ENCODE results near the gene ANKRD27. TPM values are rescaled to one million over a fixed set of nuclear protein-coding genes. Genes with fewer than 3 reads are reported as not detected.
"Not testable (repeated sequence)": the region's sequence is repeated elsewhere in the genome, so short reads cannot be mapped to it uniquely, and the experiment has no call there.

Gene ANKRD27
- total RNA-seq, 2 experiments from 2014 or later, result 40.3 to 41.7 TPM

DNA sequence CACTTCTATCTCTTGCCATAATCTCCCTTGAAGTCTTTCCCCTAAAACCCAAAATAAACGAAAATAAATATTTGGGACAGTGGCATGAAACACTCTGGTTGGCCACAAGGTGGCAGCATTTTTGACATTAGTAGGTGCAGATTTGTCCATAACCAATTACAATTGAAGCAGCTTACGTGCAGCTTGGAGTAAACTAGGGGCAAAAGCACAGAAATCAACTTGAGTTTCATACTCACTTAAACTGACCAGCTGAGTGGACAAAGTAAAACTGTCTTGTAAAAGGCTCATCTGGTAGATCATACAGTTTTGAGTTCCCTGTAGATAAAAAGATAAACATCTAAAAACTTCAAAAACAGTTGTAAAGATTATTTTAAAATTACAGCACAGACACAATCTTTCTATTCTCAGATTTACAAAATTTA, 75.2 kb downstream of the ANKRD27 start:
- Mint-ChIP-seq H3K4me1 (peaks cover 7% of the 10 kb centered on the region), H3K9me3 (ENCODE audit: low read depth) (no peaks in the 10 kb centered on the region), H3K27me3 (no peaks in the 10 kb centered on the region), H3K36me3 (peaks cover 33% of the 10 kb centered on the region), H3K27ac (no peak overlapping the region), H3K4me3 (no peak overlapping the region)
- ATAC-seq, result peak; percentile 66
- CTCF ChIA-PET, result interaction anchor here (0.8 to 1.4 kb wide), 11 partner anchors 14 to 585 kb away, joined by 3 to 9 read pairs (median 4); partner anchors contain the start of genes ANKRD27, PDCD5 and RGS9BP
- peak; percentile 53 for DNase-seq

DNA sequence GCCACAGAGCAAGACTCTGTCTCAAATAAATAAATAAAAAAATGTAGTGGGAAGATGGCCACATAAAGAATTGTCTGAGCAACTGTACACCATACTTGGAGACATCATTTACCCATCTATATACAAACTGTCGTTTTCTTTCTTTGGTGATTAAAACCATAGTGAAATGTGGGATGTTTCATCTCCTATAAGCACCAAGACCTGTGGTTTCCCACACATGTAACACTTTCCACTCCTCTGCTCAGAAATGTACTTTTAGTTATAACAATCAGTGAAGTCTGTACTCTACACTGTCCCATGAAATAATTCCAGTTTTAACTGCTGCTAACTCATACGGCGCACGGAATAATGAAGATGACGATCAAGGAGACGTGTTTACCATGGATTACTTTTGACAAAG, 75.7 kb downstream of the ANKRD27 start:
- no peak for ATAC-seq
- peaks cover 7% of the 10 kb centered on the region for H3K4me1 Mint-ChIP-seq
- no peak for DNase-seq
- no peak overlapping the region for H3K4me3 Mint-ChIP-seq
- H3K36me3 Mint-ChIP-seq, result peaks cover 37% of the 10 kb centered on the region
- H3K9me3 Mint-ChIP-seq (ENCODE audit: low read depth), result no peaks in the 10 kb centered on the region
- CTCF ChIA-PET, result interaction anchor here (0.8 to 1.4 kb wide), 8 partner anchors 13 to 585 kb away, joined by 3 to 9 read pairs (median 4); partner anchors contain the start of genes ANKRD27, PDCD5 and RGS9BP
- no peak overlapping the region for H3K27ac Mint-ChIP-seq
- H3K27me3 Mint-ChIP-seq, result no peaks in the 10 kb centered on the region

DNA sequence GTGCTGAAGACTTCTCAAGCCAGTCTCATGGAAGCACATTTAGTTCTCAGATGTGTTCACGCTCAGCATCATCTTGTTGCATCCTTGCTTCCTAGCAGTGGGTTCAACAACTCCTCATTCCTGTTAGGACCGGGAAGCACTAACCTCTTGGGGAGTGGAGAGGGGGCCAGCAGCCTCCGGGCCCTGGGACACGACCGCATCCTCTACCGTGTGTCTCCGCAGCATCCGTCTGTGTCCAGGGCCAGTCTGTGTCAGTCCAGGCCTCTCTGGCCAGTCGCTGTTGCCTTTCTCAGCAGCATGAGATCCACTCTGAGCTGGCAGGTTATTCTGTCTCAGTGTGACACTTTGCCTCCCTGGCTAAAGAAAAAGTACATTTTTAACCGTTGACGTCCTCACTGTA, 77.0 kb downstream of the ANKRD27 start:
- Mint-ChIP-seq H3K27me3 (no peaks in the 10 kb centered on the region), H3K4me1 (peaks cover 7% of the 10 kb centered on the region), H3K4me3 (no peak overlapping the region), H3K9me3 (ENCODE audit: low read depth) (no peaks in the 10 kb centered on the region), H3K27ac (no peak overlapping the region), H3K36me3 (peaks cover 44% of the 10 kb centered on the region)
- no peak for DNase-seq
- ATAC-seq, result no peak
- CTCF ChIA-PET, result interaction anchor here (1.2 to 1.3 kb wide), 2 partner anchors 12 to 90 kb away, joined by 3 to 5 read pairs; no protein-coding TSS in a partner anchor

DNA sequence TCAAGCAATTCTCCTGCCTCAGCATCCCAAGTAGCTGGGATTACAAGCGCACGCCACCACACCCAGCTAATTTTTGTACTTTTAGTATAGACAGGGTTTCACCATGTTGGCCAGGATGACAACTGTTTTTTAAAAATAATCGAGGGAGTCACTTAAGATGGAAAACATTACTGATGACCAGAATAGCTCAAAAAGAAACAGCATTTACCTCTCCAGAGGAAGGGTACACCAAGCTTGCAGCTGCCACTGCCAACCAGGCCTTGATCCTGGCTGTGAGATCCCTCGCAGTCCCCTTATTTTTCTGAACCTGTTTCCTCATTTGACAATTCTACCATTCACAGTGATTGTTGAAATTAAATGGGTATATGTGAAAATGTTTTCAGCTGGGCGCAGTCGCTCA, 79.5 kb downstream of the ANKRD27 start:
- H3K36me3 Mint-ChIP-seq, result peaks cover 55% of the 10 kb centered on the region
- CTCF ChIA-PET, result no interaction called here
- no peak overlapping the region for H3K4me3 Mint-ChIP-seq
- ATAC-seq (no peak), DNase-seq (no peak)
- no peak overlapping the region for H3K27ac Mint-ChIP-seq
- H3K9me3 Mint-ChIP-seq (ENCODE audit: low read depth), result no peaks in the 10 kb centered on the region
- H3K27me3 Mint-ChIP-seq, result no peaks in the 10 kb centered on the region
- H3K4me1 Mint-ChIP-seq, result peaks cover 7% of the 10 kb centered on the region

DNA sequence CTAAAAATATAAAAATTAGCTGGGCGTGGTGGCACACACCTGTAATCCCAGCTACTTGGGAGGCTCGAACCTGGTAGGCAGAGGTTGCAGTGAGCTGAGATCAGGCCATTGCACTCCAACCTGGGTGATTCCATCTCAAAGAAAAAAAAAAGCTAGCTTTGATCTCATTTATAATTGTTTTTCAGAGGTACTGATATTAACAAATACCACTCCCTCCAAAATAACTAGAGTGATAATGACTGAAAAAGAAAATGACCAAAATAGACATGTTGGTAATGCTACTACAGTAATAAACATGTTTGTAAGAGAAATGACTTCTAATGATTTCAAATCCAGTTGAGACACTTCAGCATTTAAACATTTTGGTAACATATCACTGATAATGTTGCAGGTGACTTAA, 81.0 kb downstream of the ANKRD27 start:
- no peaks in the 10 kb centered on the region for H3K27me3 Mint-ChIP-seq
- no peaks in the 10 kb centered on the region for H3K9me3 Mint-ChIP-seq (ENCODE audit: low read depth)
- ATAC-seq (no peak), DNase-seq (no peak)
- peaks cover 53% of the 10 kb centered on the region for H3K36me3 Mint-ChIP-seq
- no peak overlapping the region for H3K27ac Mint-ChIP-seq
- CTCF ChIA-PET, result no interaction called here
- no peaks in the 10 kb centered on the region for H3K4me1 Mint-ChIP-seq
- no peak overlapping the region for H3K4me3 Mint-ChIP-seq

DNA sequence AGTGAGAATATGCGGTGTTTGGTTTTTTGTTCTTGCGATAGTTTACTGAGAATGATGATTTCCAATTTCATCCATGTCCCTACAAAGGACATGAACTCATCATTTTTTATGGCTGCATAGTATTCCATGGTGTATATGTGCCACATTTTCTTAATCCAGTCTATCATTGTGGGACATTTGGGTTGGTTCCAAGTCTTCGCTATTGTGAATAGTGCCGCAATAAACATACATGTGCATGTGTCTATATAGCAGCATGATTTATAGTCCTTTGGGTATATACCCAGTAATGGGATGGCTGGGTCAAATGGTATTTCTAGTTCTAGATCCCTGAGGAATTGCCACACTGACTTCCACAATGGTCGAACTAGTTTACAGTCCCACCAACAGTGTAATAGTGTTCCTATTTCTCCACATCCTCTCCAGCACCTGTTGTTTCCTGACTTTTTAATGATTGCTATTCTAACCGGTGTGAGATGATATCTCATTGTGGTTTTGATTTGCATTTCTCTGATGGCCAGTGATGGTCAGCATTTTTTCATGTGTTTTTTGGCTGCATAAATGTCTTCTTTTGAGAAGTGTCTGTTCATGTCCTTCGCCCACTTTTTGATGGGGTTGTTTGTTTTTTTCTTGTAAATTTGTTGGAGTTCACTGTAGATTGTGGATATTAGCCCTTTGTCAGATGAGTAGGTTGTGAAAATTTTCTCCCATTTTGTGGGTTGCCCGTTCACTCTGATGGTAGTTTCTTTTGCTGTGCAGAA, 87.1 kb downstream of the ANKRD27 start:
- Mint-ChIP-seq H3K4me1 (peaks cover 34% of the 10 kb centered on the region), H3K36me3 (peaks cover 58% of the 10 kb centered on the region)
- CTCF ChIA-PET; H3K27ac Mint-ChIP-seq; DNase-seq; H3K27me3 Mint-ChIP-seq; H3K9me3 Mint-ChIP-seq (ENCODE audit: low read depth); ATAC-seq; H3K4me3 Mint-ChIP-seq: not testable (repeated sequence)

DNA sequence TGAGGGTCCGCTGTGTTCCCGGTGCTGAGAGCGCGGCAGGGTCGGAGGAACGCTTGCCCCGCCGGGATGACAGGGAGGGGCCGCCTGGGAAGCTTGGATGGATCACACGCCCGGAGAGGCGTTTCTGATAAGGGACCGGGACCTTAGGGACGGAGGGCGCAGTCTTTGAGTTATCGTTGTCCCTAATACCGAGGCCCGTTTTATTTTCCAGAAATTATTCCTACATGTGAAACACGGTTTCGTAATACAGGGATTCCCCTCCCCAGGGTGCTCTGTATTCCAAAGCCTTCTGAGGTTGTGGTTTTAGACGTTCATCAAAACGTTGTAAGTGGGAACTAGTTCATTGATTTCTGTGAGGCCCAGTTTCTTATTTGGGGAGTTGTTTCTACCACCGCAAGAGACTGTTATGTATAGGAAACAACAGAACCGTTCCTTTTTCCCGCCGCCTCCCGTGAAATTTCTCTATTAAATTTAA, 93.2 kb downstream of the ANKRD27 start:
- H3K4me1 Mint-ChIP-seq, result peaks cover 42% of the 10 kb centered on the region
- CTCF ChIA-PET, result interaction anchor here (1.2 kb wide), 1 partner anchor 12 kb away, joined by 3 read pairs; no protein-coding TSS in a partner anchor

DNA sequence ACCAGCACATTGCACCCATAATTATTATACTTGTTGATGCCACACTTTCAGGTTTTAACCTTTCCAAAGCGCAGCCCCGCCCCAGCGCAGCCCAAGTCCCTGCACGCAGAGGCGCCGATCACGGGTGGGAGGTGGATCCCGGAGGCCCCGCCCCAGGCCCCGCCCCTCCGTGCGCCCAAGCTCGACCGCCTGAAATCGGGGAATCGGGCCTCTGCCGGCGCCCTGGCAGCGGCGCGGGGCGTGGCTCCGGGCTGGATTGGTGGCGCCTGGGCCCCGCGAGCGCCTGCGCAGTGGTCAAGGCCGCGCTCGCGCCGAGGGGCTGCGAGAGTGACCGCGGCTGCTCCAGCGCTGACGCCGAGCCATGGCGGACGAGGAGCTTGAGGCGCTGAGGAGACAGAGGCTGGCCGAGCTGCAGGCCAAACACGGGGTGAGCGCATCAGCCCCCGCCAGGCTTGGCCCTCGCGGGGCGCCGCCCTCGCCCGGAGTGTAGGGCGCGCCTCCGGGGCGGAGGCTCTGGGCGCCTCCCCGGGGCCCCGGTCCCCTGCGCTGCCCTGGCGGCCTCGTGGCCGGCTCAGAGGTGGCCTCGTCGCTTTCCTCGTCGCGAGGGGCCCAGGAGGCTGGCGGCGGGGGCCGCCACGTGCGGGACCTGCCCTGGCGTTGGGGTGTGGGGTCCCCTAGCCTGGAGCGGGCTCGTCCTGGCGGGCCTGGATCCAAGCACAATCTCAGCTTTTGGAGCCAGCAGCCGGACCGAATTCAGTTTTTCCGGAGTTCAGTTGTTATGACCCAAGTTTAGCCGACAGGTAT, 93.9 kb downstream of the ANKRD27 start, which contains the start of gene PDCD5:
TSS of gene PDCD5 (plus strand) at position 290 of the 804 bp plus-strand sequence. CDS start at position 362, 72 bp downstream.
- no peaks in the 10 kb centered on the region for H3K9me3 Mint-ChIP-seq (ENCODE audit: low read depth)
- DNase-seq (peak; percentile 98), ATAC-seq (peak; percentile 93)
- H3K27me3 Mint-ChIP-seq, result peaks cover 13% of the 10 kb centered on the region
- CTCF ChIA-PET, result interaction anchor here (0.6 to 1.4 kb wide), 5 partner anchors 19 to 596 kb away, joined by 3 to 4 read pairs (median 3); no protein-coding TSS in a partner anchor
- H3K4me3 Mint-ChIP-seq, result peak within 1 kb of the TSS; percentile 91
- H3K4me1 Mint-ChIP-seq, result peaks cover 36% of the 10 kb centered on the region
- peak within 1 kb of the TSS; percentile 82 for H3K27ac Mint-ChIP-seq
- peaks cover 31% of the 10 kb centered on the region for H3K36me3 Mint-ChIP-seq

More for the DNA sequence above, 93.2 kb downstream of the ANKRD27 start:
- H3K9me3 Mint-ChIP-seq (ENCODE audit: low read depth), result no peaks in the 10 kb centered on the region
- H3K4me3 Mint-ChIP-seq, result peak overlapping the region; percentile 91
- peaks cover 37% of the 10 kb centered on the region for H3K36me3 Mint-ChIP-seq
- H3K27ac Mint-ChIP-seq, result peak overlapping the region; percentile 80
- DNase-seq (no peak), ATAC-seq (no peak)
- peaks cover 13% of the 10 kb centered on the region for H3K27me3 Mint-ChIP-seq

DNA sequence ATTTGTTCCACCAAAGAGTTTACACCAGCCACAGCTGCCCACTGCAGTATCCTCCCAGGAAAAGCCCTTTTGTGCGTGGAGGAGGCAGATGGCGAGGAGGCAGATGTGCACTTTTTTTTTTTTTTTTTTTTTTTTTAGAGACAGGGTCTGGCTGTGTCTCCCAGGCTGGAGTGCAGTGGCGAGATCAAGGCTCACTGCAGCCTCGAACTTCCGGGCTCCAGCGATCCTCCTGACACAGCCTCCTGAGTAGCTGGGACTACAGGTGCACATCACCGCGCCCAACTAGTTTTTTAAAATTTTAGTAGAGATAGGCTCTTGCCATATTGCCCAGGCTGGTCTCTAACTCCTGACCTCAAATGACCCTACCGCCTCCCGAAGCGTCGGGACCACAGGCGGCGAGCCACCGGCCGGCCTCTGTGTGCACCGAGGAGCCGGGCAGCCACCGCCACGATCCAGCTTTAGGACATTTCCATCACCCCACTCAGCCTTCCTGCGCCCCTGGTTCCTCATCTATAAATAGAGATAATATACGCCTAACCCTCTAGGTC, 94.6 kb downstream of the ANKRD27 start:
- CTCF ChIA-PET, result interaction anchor here (0.6 to 1.4 kb wide), 5 partner anchors 19 to 596 kb away, joined by 3 to 4 read pairs (median 3); no protein-coding TSS in a partner anchor
- Mint-ChIP-seq H3K4me1 (peaks cover 29% of the 10 kb centered on the region), H3K27ac (peak overlapping the region; percentile 82), H3K9me3 (ENCODE audit: low read depth) (no peaks in the 10 kb centered on the region), H3K4me3 (peak overlapping the region; percentile 91), H3K27me3 (peaks cover 13% of the 10 kb centered on the region), H3K36me3 (peaks cover 26% of the 10 kb centered on the region)
- ATAC-seq (peak; percentile 13), DNase-seq (no peak)

DNA sequence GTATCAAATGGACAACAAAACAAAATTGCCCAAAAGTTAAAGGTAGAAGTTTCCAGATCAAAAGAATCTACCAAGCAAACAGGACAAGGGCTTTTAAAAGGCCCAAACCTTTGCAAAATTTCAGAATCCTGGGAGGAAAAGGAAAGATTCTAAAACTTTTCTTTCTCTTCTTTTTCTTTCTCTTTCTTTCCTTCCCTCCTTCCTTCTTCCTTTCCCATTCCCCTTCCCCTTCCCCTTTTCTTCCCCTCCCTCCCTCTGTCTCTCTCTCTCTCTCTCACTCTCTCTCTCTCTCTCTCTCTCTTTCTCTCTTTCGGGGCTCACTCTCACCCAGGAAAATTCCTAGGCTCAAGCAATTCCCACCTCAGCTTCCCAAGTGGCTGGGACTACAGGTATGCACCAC, 98.2 kb downstream of the ANKRD27 start:
- Mint-ChIP-seq H3K36me3 (peaks cover 2% of the 10 kb centered on the region), H3K4me3 (no peak overlapping the region), H3K4me1 (peaks cover 16% of the 10 kb centered on the region), H3K9me3 (ENCODE audit: low read depth) (no peaks in the 10 kb centered on the region), H3K27me3 (peaks cover 24% of the 10 kb centered on the region), H3K27ac (no peak overlapping the region)
- CTCF ChIA-PET, result no interaction called here
- no peak for ATAC-seq
- DNase-seq, result no peak

DNA sequence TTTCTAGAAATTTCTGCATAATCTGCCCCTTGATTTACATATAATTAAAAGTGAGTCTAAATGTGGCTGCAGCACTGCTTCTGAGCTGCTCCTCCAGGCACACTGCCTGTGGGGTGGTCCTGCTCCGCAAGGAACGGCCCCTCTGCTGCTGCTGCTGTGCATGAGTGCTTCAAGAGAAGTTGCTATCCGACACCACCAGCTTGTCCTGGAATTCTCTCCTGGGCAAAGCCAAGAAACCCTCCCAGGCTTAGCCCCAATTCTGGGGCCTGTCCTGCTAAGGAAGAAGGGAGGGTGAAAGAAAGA, 101.5 kb downstream of the ANKRD27 start:
- Mint-ChIP-seq H3K4me3 (no peak overlapping the region), H3K27ac (no peak overlapping the region), H3K4me1 (peaks cover 15% of the 10 kb centered on the region), H3K27me3 (peaks cover 20% of the 10 kb centered on the region), H3K9me3 (ENCODE audit: low read depth) (no peaks in the 10 kb centered on the region), H3K36me3 (no peaks in the 10 kb centered on the region)
- no peak for ATAC-seq
- CTCF ChIA-PET, result interaction anchor here (1.1 to 1.3 kb wide), 4 partner anchors 13 to 349 kb away, joined by 3 to 4 read pairs (median 4); no protein-coding TSS in a partner anchor
- no peak for DNase-seq

DNA sequence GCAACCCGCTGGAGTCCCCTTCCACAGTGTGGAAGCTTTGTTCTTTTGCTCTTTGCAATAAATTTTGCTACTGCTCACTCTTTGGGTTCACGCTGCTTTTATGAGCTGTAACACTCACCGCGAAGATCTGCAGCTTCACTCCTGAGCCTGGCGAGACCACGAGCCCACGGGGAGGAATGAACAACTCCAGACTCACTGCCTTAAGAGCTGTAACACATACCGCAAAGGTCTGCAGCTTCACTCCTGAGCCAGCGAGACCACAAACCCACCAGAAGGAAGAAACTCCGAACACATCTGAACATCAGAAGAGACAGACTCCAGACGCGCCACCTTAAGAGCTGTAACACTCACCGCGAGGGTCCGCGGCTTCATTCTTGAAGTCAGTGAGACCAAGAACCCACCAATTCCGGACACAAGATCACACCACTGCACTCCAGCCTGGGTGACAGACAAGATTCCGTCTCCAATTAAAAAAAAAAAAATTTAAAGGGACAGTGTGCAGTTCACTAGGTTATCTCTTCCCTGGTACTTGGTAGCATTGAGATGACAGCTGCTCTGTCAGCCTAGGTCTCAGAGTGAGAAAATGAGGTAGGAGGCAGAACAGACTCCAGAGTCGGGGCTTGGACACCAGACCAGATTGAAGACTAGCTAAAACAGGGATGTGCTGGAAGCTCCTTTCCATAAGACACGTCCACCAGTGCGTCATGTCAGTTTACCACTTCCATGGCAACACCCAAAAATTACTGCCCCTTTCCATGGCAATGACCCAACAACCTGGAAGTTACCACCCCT, 102.1 kb downstream of the ANKRD27 start:
- DNase-seq; H3K9me3 Mint-ChIP-seq (ENCODE audit: low read depth); H3K36me3 Mint-ChIP-seq: not testable (repeated sequence)
- peak; percentile 47 for ATAC-seq
- Mint-ChIP-seq H3K27ac (peak overlapping the region; percentile 20), H3K27me3 (peaks cover 18% of the 10 kb centered on the region), H3K4me1 (peaks cover 15% of the 10 kb centered on the region), H3K4me3 (peak overlapping the region; percentile 59)
- CTCF ChIA-PET, result interaction anchor here (1.1 to 1.3 kb wide), 4 partner anchors 13 to 349 kb away, joined by 3 to 4 read pairs (median 4); no protein-coding TSS in a partner anchor

Measured in activated CD8-positive, alpha-beta memory T cell treated with anti-CD3 and anti-CD28 coated beads, Interleukin-2, amount 10 ng/mL, durations not matched to agents 7 days and 5 days (primary cell).